Stimulated activated CD4-positive, alpha-beta T cell treated with anti-CD3 and anti-CD28 coated beads, Interleukin-4, amount 100 ng/mL, for 1 hour (primary cell): ENCODE data around the gene MRPL18.

Experiments used
- DNase-seq: peaks from one replicate; pipeline ENCODE4 v3.0.0-alpha.2; 2020

MRPL18 gene

GRCh38 chr6:159844737-159845645, 54.7 kb downstream of the MRPL18 start:
- no peak for DNase-seq
